Measurements from ENCODE around the gene SCUBE1. TPM values are rescaled to one million over a fixed set of nuclear protein-coding genes. Genes with fewer than 3 reads are reported as not detected.

The SCUBE1 gene
- total and polyA plus RNA-seq, 4 donors, result 0.88 to 18.7 (median 3.5) TPM

DNA sequence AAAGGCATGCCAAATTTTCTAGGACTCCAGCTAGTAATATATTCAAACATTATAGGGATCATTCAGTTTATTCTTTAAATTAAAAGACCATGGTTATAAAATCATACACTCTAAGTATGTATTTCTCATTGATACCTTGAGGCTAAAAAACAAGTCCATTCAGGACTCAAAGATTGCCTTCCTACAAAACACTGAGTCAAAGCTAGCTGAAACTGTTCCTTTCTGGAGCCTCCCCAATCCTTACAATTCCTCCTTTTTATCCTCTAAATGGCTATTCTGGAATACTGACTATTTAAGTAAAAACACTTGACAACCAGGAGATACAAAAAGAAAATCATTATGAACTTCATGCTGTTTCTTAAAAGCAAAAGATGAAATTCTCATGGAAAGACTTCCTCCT, 151.3 kb downstream of the SCUBE1 start:
- Histone ChIP-seq H3K4me1 (ENCODE audit: control insufficient read depth in 1 of 2, insufficient read depth in 2 of 2, low read length in 2 of 2) (no peaks in the 10 kb centered on the region), H3K27me3 (ENCODE audit: control insufficient read depth in 1 of 2, insufficient read depth in 2 of 2, low read length in 1 of 2) (no peaks in the 10 kb centered on the region), H3K4me3 (ENCODE audit: low read length in 2 of 2) (no peak overlapping the region), H3K36me3 (ENCODE audit: control insufficient read depth in 1 of 2, insufficient read depth in 2 of 2, low read length in 1 of 2) (no peaks in the 10 kb centered on the region), H3K27ac (ENCODE audit: low read depth in 1 of 2, low read length in 2 of 2) (no peak overlapping the region), H3K9me3 (ENCODE audit: control insufficient read depth, low read length) (no peaks in the 10 kb centered on the region)
- intact Hi-C loops (cut with DNase I), result no loop called here
- no peak for ATAC-seq (ENCODE audit: low FRiP score)
- DNase-seq, result no peak

DNA sequence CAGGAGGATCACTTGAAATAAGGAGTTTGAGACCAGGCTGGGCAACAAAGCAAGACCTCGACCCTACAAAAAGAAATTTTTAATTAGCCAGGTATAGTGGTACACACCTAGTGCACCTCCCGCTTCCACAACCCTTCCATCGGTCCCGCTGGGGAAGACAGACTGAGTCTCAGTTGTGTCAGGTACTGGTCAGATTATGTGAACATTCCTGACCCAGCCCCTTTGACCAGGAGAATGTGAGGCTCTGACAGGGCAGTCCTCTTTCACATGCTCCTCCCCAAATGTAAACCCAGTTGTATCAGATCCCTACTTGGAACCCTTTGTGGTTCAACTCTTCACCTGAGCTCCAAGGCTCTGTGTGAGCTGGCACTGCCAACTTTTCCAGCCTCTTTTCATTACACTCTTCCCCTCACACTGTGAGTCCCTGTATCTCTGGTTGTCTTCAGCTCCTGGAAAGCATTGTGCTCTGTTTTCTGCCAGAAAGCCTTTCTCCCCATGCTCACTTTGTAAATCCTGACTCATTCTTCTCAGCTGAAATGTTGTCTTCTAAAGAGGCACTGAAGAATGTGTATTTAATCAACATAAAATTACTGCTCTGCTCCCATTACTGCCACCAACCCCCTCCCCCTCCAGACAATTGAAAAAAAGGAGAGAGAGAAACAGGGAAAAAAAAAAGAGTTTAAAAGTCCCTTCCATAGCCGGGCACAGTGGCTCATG, 154.2 kb downstream of the SCUBE1 start:
- Histone ChIP-seq H3K27ac (ENCODE audit: low read depth in 1 of 2, low read length in 2 of 2) (no peak overlapping the region), H3K27me3 (ENCODE audit: control insufficient read depth in 1 of 2, insufficient read depth in 2 of 2, low read length in 1 of 2) (no peaks in the 10 kb centered on the region), H3K4me3 (ENCODE audit: low read length in 2 of 2) (no peak overlapping the region), H3K4me1 (ENCODE audit: control insufficient read depth in 1 of 2, insufficient read depth in 2 of 2, low read length in 2 of 2) (no peaks in the 10 kb centered on the region), H3K9me3 (ENCODE audit: control insufficient read depth, low read length) (no peaks in the 10 kb centered on the region), H3K36me3 (ENCODE audit: control insufficient read depth in 1 of 2, insufficient read depth in 2 of 2, low read length in 1 of 2) (no peaks in the 10 kb centered on the region)
- WGBS, 2 donors, result 87 to 91% methylated on average over 5 of the region's 5 CpGs
- no peak for ATAC-seq (ENCODE audit: low FRiP score)
- intact Hi-C loops (cut with DNase I), result no loop called here
- DNase-seq, result no peak

DNA sequence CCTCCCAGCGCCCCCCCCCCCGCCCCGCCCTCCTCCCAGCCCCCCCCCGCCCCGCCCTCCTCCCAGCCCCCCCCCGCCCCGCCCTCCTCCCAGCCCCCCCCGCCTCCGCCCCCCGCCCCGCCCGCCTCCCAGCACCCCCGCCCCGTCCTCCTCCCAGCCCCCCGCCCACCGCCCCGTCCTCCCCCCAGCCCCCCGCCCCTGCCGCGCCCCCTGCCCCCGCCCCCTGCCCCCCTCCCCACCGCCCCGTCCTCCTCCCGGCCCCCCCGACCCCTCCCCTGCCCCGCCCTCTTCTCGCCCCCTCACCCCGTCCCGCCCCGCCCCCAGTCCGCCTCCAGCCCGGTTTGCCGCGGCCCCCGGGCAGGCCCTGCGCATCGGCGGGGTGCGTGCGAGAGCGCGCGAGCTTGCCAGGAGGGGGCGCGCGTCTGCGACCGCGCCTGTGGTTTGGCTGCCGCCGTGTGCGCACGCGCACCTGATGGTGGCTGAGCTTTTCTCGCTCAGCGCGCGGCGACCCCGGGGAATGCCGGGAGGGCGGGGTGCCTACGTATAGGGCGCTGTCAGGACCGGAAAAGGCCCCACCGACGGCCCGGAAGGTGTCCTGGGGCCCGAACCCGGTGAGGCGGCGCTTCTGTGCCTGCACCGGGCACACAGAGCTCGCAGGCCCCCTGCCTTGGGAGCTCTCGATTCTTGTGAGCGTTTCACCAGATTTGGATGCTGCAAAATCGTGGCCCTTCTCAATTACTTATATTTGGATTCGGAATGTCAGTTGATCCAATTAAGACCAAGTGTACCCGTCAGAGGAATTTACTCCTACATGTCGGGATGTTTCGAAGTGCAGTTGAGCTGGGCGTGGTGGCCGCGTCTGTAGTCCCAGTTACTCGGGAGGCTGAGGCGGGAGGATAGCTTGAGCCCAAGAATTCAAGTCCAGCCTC, 155.7 kb downstream of the SCUBE1 start:
- intact Hi-C loops (cut with DNase I), result loop anchor here in 1 of 2 donors (2.0 kb wide), 1 partner anchor 35 kb away; no protein-coding TSS in a partner anchor
- peak overlapping the region; percentile 38 to 96 for H3K27ac ChIP-seq (ENCODE audit: low read depth in 1 of 2, low read length in 2 of 2)
- peak; percentile 97 to 99 for DNase-seq
- peak overlapping the region in 1 of 2 donors; percentile 86 for H3K4me3 ChIP-seq (ENCODE audit: low read length in 2 of 2)
- 5 to 8% methylated on average over 45 to 60 of the region's 86 CpGs for WGBS, 2 donors
- no peaks in the 10 kb centered on the region for H3K9me3 ChIP-seq (ENCODE audit: control insufficient read depth, low read length)
- no peaks in the 10 kb centered on the region for H3K36me3 ChIP-seq (ENCODE audit: control insufficient read depth in 1 of 2, insufficient read depth in 2 of 2, low read length in 1 of 2)
- ATAC-seq (ENCODE audit: low FRiP score), result peak; percentile 95
- H3K4me1 ChIP-seq (ENCODE audit: control insufficient read depth in 1 of 2, insufficient read depth in 2 of 2, low read length in 2 of 2), result no peaks in the 10 kb centered on the region
- H3K27me3 ChIP-seq (ENCODE audit: control insufficient read depth in 1 of 2, insufficient read depth in 2 of 2, low read length in 1 of 2), result no peaks in the 10 kb centered on the region

DNA sequence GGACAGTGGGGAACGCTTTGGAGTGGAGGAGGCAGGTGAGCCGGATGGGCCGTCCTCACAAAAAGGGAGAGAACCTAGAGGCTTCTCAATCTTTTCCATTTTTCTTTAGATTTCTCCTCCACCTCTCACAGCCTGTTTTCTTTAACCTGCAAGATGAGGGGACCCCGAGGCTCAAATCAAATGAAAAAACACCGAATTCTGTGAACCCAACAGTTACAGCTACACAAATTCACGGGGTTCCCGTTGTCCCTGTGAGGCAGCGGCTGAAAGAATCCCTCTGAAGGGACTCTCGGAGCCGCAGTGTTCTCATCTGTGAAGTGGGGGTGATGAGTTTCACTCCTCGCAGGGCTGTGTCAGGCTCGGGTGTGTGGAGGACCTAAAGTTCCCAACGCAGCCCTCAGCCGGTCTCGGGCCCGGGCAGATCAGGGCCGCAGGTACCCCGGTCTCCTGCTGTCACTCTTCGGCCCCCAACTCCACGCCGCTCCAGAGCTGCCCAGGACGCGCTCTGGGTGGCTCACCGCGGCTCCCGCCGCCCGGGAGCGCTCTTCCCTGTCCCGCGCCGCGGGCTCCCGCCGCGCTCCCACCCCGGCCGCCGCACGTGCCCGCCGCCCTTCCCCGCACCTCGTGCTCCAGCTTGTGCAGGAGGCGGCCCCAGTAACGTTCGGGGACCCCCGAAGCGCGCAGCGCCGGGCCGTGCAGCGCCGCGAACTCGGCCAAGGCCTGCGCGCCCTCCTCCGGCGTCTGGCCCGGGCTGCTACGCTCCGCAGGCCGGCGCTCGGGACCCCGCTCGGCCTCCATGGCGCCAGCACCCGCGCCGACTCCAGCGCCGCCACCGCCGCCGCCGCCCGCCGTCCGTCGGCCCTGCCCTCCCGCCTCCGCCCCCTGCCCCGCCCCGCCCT, 156.7 kb downstream of the SCUBE1 start, which contains the start of gene TTLL12:
TTLL12 (minus strand) TSS at position 863 of the 899 bp plus-strand sequence; CDS start at position 798, 65 bp downstream.
- H3K9me3 ChIP-seq (ENCODE audit: control insufficient read depth, low read length), result no peaks in the 10 kb centered on the region
- H3K4me3 ChIP-seq (ENCODE audit: low read length in 2 of 2), result peak within 1 kb of the TSS; percentile 66 to 86
- ATAC-seq (ENCODE audit: low FRiP score) (peak; percentile 30), DNase-seq (peak in 1 of 2 donors; percentile 73)
- H3K27me3 ChIP-seq (ENCODE audit: control insufficient read depth in 1 of 2, insufficient read depth in 2 of 2, low read length in 1 of 2), result no peaks in the 10 kb centered on the region
- intact Hi-C loops (cut with DNase I), result loop anchor here in 1 of 2 donors (2.0 kb wide), 1 partner anchor 34 kb away; no protein-coding TSS in a partner anchor
- WGBS, 2 donors, result 0% methylated on average over 56 to 87 of the region's 87 CpGs
- H3K36me3 ChIP-seq (ENCODE audit: control insufficient read depth in 1 of 2, insufficient read depth in 2 of 2, low read length in 1 of 2), result no peaks in the 10 kb centered on the region
- no peaks in the 10 kb centered on the region for H3K4me1 ChIP-seq (ENCODE audit: control insufficient read depth in 1 of 2, insufficient read depth in 2 of 2, low read length in 2 of 2)
- H3K27ac ChIP-seq (ENCODE audit: low read depth in 1 of 2, low read length in 2 of 2), result peak within 1 kb of the TSS; percentile 38 to 96

DNA sequence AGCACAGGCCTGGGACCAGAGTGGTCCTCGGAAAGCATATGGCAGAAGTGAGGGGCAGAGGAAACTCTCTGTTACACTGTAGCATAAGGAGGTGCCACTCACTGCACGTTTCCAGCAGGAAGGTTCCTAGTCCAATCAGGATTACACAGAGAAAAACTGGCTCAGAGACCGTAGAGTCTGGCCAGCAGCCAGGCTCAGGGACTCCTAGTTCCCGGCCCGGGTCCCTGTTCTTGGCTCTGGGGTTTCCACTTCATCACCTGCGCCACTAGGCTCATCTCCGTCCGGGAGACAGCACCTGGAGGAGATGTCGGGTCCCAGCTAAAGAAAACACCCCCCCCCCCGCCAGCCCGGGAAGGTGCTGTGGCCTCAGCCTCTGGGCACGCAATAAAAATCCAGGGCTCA, 157.3 kb downstream of the SCUBE1 start:
- Histone ChIP-seq H3K4me1 (ENCODE audit: control insufficient read depth in 1 of 2, insufficient read depth in 2 of 2, low read length in 2 of 2) (no peaks in the 10 kb centered on the region), H3K27ac (ENCODE audit: low read depth in 1 of 2, low read length in 2 of 2) (no peak overlapping the region), H3K9me3 (ENCODE audit: control insufficient read depth, low read length) (no peaks in the 10 kb centered on the region), H3K36me3 (ENCODE audit: control insufficient read depth in 1 of 2, insufficient read depth in 2 of 2, low read length in 1 of 2) (no peaks in the 10 kb centered on the region), H3K27me3 (ENCODE audit: control insufficient read depth in 1 of 2, insufficient read depth in 2 of 2, low read length in 1 of 2) (no peaks in the 10 kb centered on the region), H3K4me3 (ENCODE audit: low read length in 2 of 2) (peak overlapping the region; percentile 51 to 66)
- intact Hi-C loops (cut with DNase I), result loop anchor here in 1 of 2 donors (2.0 kb wide), 1 partner anchor 33 kb away; no protein-coding TSS in a partner anchor
- ATAC-seq (ENCODE audit: low FRiP score) (peak; percentile 35), DNase-seq (peak in 1 of 2 donors; percentile 64)
- 4 to 6% methylated on average over 12 of the region's 12 CpGs for WGBS, 2 donors

DNA sequence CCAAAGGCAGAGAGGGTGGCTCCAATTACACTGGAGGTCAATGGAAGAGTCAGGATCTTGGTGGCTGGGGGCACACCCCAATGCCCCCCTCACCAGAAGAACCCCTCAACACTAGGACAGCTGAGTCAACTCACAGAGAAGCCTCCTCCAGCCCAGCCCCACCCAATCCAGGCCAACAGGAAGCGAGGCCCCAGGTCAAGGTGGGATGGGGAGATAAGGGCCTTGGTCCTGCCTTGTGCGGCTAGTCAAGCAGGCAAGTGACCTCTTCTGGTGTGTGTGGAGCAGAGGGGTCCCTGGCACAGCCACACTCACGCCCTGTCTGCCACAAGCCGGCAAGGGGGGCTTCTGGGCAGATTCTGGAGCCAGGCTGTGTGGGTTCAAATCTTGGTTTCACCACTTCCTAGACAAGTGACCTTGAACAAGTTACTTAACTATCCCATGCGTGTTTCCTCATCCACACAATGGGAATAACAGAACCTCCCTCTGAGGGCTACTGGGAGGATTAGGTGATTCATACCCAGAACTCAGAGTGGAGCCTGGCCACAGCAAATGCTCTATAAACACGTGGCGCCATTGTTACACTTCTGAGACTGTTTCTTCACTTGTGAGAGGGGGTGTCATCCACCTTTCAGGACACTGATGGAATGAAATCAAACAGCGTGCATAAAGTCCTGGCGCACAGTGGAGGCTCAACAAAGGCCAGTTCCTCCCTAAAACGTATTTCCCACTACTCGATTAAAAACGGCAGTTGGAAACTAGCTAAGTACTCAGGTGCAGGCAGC, 159.5 kb downstream of the SCUBE1 start:
- Histone ChIP-seq H3K9me3 (ENCODE audit: control insufficient read depth, low read length) (no peaks in the 10 kb centered on the region), H3K27me3 (ENCODE audit: control insufficient read depth in 1 of 2, insufficient read depth in 2 of 2, low read length in 1 of 2) (no peaks in the 10 kb centered on the region), H3K4me1 (ENCODE audit: control insufficient read depth in 1 of 2, insufficient read depth in 2 of 2, low read length in 2 of 2) (no peaks in the 10 kb centered on the region), H3K4me3 (ENCODE audit: low read length in 2 of 2) (no peak overlapping the region), H3K36me3 (ENCODE audit: control insufficient read depth in 1 of 2, insufficient read depth in 2 of 2, low read length in 1 of 2) (no peaks in the 10 kb centered on the region), H3K27ac (ENCODE audit: low read depth in 1 of 2, low read length in 2 of 2) (no peak overlapping the region)
- 86 to 92% methylated on average over 12 of the region's 12 CpGs for WGBS, 2 donors
- no peak for ATAC-seq (ENCODE audit: low FRiP score)
- peak in 1 of 2 donors; percentile 34 for DNase-seq
- intact Hi-C loops (cut with DNase I), result no loop called here

DNA sequence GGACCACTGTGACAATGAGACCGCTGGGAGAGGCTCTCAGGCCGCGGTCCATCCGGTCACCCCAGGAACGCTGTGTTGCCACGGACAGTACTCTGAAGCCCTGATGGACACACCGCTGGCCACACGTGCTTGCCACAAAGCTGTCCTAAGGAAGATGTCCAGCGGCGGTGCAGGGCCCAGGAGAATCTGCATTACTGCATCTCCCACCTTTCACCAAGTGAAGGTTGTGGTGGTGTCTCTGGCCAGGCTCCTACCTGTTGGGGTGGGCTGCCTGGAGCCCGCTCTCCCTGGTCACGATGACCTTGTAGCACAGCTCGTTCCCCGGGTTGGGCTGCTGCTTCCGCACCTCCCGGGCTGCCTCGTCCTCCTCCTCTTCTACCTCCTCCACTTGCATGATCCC, 160.4 kb downstream of the SCUBE1 start:
- DNase-seq (peak in 1 of 2 donors; percentile 36), ATAC-seq (ENCODE audit: low FRiP score) (no peak)
- no peaks in the 10 kb centered on the region for H3K36me3 ChIP-seq (ENCODE audit: control insufficient read depth in 1 of 2, insufficient read depth in 2 of 2, low read length in 1 of 2)
- H3K9me3 ChIP-seq (ENCODE audit: control insufficient read depth, low read length), result no peaks in the 10 kb centered on the region
- H3K27me3 ChIP-seq (ENCODE audit: control insufficient read depth in 1 of 2, insufficient read depth in 2 of 2, low read length in 1 of 2), result no peaks in the 10 kb centered on the region
- intact Hi-C loops (cut with DNase I), result no loop called here
- no peak overlapping the region for H3K27ac ChIP-seq (ENCODE audit: low read depth in 1 of 2, low read length in 2 of 2)
- H3K4me3 ChIP-seq (ENCODE audit: low read length in 2 of 2), result no peak overlapping the region
- 96 to 97% methylated on average over 17 of the region's 17 CpGs for WGBS, 2 donors
- H3K4me1 ChIP-seq (ENCODE audit: control insufficient read depth in 1 of 2, insufficient read depth in 2 of 2, low read length in 2 of 2), result no peaks in the 10 kb centered on the region

Data from aorta (tissue), 5 donors.